ENCODE measurements around the gene LENG9.

The LENG9 gene

GRCh38 chr19:54424660-54425381 is 38.8 kb downstream of the LENG9 start:
- no peak for DNase-seq (ENCODE audit: extremely low read depth in 1 of 2, low read depth in 1 of 2)

- no peak for DNase-seq (ENCODE audit: extremely low read depth in 1 of 2, low read depth in 1 of 2)
Measured at GRCh38 chr19:54424201-54424600, 39.4 kb downstream of the LENG9 start.

- no peak for DNase-seq (ENCODE audit: extremely low read depth in 1 of 2, low read depth in 1 of 2)
Measured at GRCh38 chr19:54422136-54422535, 41.4 kb downstream of the LENG9 start.

GRCh38 chr19:54421521-54421920 is 42.1 kb downstream of the LENG9 start:
- no peak for DNase-seq (ENCODE audit: extremely low read depth in 1 of 2, low read depth in 1 of 2)

- no peak for DNase-seq (ENCODE audit: extremely low read depth in 1 of 2, low read depth in 1 of 2)
Measured at GRCh38 chr19:54421169-54421516, 42.4 kb downstream of the LENG9 start.

- DNase-seq (ENCODE audit: extremely low read depth in 1 of 2, low read depth in 1 of 2): no peak
Measured at GRCh38 chr19:54420383-54421168, 43.0 kb downstream of the LENG9 start.

- no peak for DNase-seq (ENCODE audit: extremely low read depth in 1 of 2, low read depth in 1 of 2)
Measured at GRCh38 chr19:54420068-54420382, 43.6 kb downstream of the LENG9 start.

GRCh38 chr19:54418930-54419800 is 44.4 kb downstream of the LENG9 start:
- no peak for DNase-seq (ENCODE audit: extremely low read depth in 1 of 2, low read depth in 1 of 2)

- DNase-seq (ENCODE audit: extremely low read depth in 1 of 2, low read depth in 1 of 2): no peak
Measured at GRCh38 chr19:54418030-54418929, 45.3 kb downstream of the LENG9 start.

GRCh38 chr19:54416695-54417491 is 46.7 kb downstream of the LENG9 start:
- no peak for DNase-seq (ENCODE audit: extremely low read depth in 1 of 2, low read depth in 1 of 2)

- DNase-seq (ENCODE audit: extremely low read depth in 1 of 2, low read depth in 1 of 2): no peak
Measured at GRCh38 chr19:54415901-54416673, 47.5 kb downstream of the LENG9 start.

GRCh38 chr19:54415208-54415900 is 48.2 kb downstream of the LENG9 start, which contains the start of gene TTYH1:
TSS of gene TTYH1 (plus strand) at chr19:54415464. CDS start at chr19:54415553, 89 bp downstream.
- no peak for DNase-seq (ENCODE audit: extremely low read depth in 1 of 2, low read depth in 1 of 2)

GRCh38 chr19:54414156-54414555 is 49.4 kb downstream of the LENG9 start:
- no peak for DNase-seq (ENCODE audit: extremely low read depth in 1 of 2, low read depth in 1 of 2)

GRCh38 chr19:54412877-54413276 is 50.7 kb downstream of the LENG9 start:
- DNase-seq (ENCODE audit: extremely low read depth in 1 of 2, low read depth in 1 of 2): no peak
